WTC11 (cell line): Measurements from ENCODE around the gene MPHOSPH6. TPM values are rescaled to one million over a fixed set of nuclear protein-coding genes. Genes with fewer than 3 reads are reported as not detected.
"Not testable (repeated sequence)": the region's sequence is repeated elsewhere in the genome, so short reads cannot be mapped to it uniquely, and the experiment has no call there.

Source experiments
- ATAC-seq: fragments of 200-7000 bp; cut with Tn5 transposase; 2 replicates; pipeline ENCODE4 v1.10.0; 2021; ENCODE audit warnings: mild to moderate bottlenecking, moderate library complexity
- CTCF ChIA-PET: fragments of 300-600 bp; sonication (Branson Sonifier 250); formaldehyde crosslinking; loops from one replicate; lab custom pipeline; 2021; ENCODE audit warnings: antibody characterized with exemption; lab: Charles Lee
- POLR2A ChIA-PET: fragments of 350-600 bp; sonication (Branson Sonifier 250); formaldehyde crosslinking; loops from one replicate; lab custom pipeline; 2021; ENCODE audit warnings: antibody characterized with exemption; lab: Charles Lee
- DNase-seq: peaks from one replicate; pipeline ENCODE4 v3.0.0; 2021; ENCODE audit warnings: low spot score
- H3K27ac Mint-ChIP-seq: 2 replicates; pipeline ENCODE4 v1.8.0; 2021; ENCODE audit warnings: mixed read lengths
- H3K27me3 Mint-ChIP-seq: 2 replicates; pipeline ENCODE4 v1.8.0; 2021; ENCODE audit warnings: low read depth, mild to moderate bottlenecking, moderate library complexity, mixed read lengths
- H3K36me3 Mint-ChIP-seq: 2 replicates; pipeline ENCODE4 v1.8.0; 2021; ENCODE audit warnings: mixed read lengths
- H3K4me1 Mint-ChIP-seq: 2 replicates; pipeline ENCODE4 v1.8.0; 2022; ENCODE audit warnings: mixed read lengths
- H3K4me3 Mint-ChIP-seq: 2 replicates; pipeline ENCODE4 v1.8.0; 2021; ENCODE audit warnings: mild to moderate bottlenecking, moderate library complexity, mixed read lengths
- H3K9me3 Mint-ChIP-seq: 2 replicates; pipeline ENCODE4 v1.8.0; 2021; ENCODE audit warnings: mixed read lengths
- ATF2 ChIP-seq: sonication (generic); formaldehyde crosslinking; IDR thresholded peaks from 2 replicates; pipeline ENCODE4 v1.8.1; 2022; ENCODE audit warnings: low read depth, missing genetic modification reagents, borderline replicate concordance
- CTCF ChIP-seq: fragments of 200-600 bp; IDR thresholded peaks from 2 replicates; pipeline ENCODE4 v1.8.0; 2022; ENCODE audit warnings: antibody characterized with exemption
- IRF1 ChIP-seq: sonication (generic); formaldehyde crosslinking; IDR thresholded peaks from 2 replicates; pipeline ENCODE4 v1.8.0; 2023; ENCODE audit warnings: missing genetic modification reagents
- JAZF1 ChIP-seq: fragments of 250-450 bp; sonication (Bioruptor Pico); IDR thresholded peaks from 2 replicates; pipeline ENCODE4 v1.9.0; 2021; ENCODE audit warnings: moderate library complexity, mild to moderate bottlenecking, inconsistent platforms
- MYBL2 ChIP-seq: sonication (generic); formaldehyde crosslinking; IDR thresholded peaks from 2 replicates; pipeline ENCODE4 v1.8.1; 2023; ENCODE audit warnings: mild to moderate bottlenecking, moderate library complexity, missing genetic modification reagents
- TEAD1 ChIP-seq: sonication (generic); formaldehyde crosslinking; IDR thresholded peaks from 2 replicates; pipeline ENCODE4 v1.8.0; 2022; ENCODE audit warnings: mild to moderate bottlenecking, missing genetic modification reagents
- total RNA-seq: library from RNA; stranded (reverse); gene quantifications from 3 replicates; pipeline ENCODE4 v1.2.3, GENCODE V29; 2021
- TF ChIP-seq, protein P1 (sequence below): sonication (generic); formaldehyde crosslinking; IDR thresholded peaks from 2 replicates; pipeline ENCODE4 v1.8.1; 2022; ENCODE audit warnings: low read depth, mild to moderate bottlenecking, moderate library complexity, missing genetic modification reagents, borderline replicate concordance
- TF ChIP-seq, protein P2 (sequence below): fragments of 250-450 bp; sonication (Bioruptor Pico); IDR thresholded peaks from 2 replicates; pipeline ENCODE4 v2.1.2; 2022; ENCODE audit warnings: mild to moderate bottlenecking, moderate library complexity
- TF ChIP-seq, protein P3 (sequence below): sonication (generic); formaldehyde crosslinking; IDR thresholded peaks from 2 replicates; pipeline ENCODE4 v1.8.1; 2023; ENCODE audit warnings: mild to moderate bottlenecking, missing genetic modification reagents
- TF ChIP-seq, protein P4 (sequence below): sonication (generic); formaldehyde crosslinking; conservative IDR thresholded peaks from 2 replicates; pipeline ENCODE4 v1.8.1; 2023; ENCODE audit warnings: mild to moderate bottlenecking, low read depth, missing genetic modification reagents, moderate library complexity
- TF ChIP-seq, protein P5 (sequence below): fragments of 250-450 bp; sonication (Bioruptor Pico); IDR thresholded peaks from 2 replicates; pipeline ENCODE4 v1.8.0; 2021; ENCODE audit warnings: mild to moderate bottlenecking
- TF ChIP-seq, protein P6 (sequence below): sonication (generic); formaldehyde crosslinking; IDR thresholded peaks from 2 replicates; pipeline ENCODE4 v1.8.1; 2022; ENCODE audit warnings: missing genetic modification reagents, borderline replicate concordance

MPHOSPH6 gene
- total RNA-seq, 1 experiment from 2014 or later, result 30.8 TPM

DNA sequence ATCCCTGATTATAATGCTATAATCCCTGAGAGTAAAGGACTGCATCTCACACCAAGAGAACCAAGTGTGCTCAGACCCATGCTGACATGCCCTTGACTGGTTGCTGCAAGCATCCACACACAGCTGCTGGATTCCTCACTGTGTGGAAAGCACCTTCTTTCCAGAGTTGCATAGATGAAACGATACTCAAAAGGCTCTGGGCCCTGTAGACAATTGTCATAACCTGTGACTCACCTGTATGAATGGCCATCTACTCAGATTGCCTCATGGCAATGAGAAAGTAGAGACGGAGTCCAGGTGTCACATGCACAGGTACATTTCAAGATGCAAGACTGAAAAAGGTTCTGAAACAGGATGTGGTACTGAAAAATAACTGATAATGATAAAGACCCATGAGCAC lies 58.1 kb downstream of the MPHOSPH6 start (continued):
- TF ChIP-seq CTCF, result no peak
- TF ChIP-seq, protein P1, sequence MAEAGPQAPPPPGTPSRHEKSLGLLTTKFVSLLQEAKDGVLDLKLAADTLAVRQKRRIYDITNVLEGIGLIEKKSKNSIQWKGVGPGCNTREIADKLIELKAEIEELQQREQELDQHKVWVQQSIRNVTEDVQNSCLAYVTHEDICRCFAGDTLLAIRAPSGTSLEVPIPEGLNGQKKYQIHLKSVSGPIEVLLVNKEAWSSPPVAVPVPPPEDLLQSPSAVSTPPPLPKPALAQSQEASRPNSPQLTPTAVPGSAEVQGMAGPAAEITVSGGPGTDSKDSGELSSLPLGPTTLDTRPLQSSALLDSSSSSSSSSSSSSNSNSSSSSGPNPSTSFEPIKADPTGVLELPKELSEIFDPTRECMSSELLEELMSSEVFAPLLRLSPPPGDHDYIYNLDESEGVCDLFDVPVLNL (CRISPR knock-in tag), result no peak
- TF ChIP-seq TEAD1 (CRISPR knock-in tag), result no peak
- TF ChIP-seq MYBL2 (CRISPR knock-in tag), result no peak
- TF ChIP-seq, protein P2, sequence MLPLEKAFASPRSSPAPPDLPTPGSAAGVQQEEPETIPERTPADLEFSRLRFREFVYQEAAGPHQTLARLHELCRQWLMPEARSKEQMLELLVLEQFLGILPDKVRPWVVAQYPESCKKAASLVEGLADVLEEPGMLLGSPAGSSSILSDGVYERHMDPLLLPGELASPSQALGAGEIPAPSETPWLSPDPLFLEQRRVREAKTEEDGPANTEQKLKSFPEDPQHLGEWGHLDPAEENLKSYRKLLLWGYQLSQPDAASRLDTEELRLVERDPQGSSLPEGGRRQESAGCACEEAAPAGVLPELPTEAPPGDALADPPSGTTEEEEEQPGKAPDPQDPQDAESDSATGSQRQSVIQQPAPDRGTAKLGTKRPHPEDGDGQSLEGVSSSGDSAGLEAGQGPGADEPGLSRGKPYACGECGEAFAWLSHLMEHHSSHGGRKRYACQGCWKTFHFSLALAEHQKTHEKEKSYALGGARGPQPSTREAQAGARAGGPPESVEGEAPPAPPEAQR, result no peak
- TF ChIP-seq, protein P3, sequence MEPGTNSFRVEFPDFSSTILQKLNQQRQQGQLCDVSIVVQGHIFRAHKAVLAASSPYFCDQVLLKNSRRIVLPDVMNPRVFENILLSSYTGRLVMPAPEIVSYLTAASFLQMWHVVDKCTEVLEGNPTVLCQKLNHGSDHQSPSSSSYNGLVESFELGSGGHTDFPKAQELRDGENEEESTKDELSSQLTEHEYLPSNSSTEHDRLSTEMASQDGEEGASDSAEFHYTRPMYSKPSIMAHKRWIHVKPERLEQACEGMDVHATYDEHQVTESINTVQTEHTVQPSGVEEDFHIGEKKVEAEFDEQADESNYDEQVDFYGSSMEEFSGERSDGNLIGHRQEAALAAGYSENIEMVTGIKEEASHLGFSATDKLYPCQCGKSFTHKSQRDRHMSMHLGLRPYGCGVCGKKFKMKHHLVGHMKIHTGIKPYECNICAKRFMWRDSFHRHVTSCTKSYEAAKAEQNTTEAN (CRISPR knock-in tag), result no peak
- TF ChIP-seq, protein P4, sequence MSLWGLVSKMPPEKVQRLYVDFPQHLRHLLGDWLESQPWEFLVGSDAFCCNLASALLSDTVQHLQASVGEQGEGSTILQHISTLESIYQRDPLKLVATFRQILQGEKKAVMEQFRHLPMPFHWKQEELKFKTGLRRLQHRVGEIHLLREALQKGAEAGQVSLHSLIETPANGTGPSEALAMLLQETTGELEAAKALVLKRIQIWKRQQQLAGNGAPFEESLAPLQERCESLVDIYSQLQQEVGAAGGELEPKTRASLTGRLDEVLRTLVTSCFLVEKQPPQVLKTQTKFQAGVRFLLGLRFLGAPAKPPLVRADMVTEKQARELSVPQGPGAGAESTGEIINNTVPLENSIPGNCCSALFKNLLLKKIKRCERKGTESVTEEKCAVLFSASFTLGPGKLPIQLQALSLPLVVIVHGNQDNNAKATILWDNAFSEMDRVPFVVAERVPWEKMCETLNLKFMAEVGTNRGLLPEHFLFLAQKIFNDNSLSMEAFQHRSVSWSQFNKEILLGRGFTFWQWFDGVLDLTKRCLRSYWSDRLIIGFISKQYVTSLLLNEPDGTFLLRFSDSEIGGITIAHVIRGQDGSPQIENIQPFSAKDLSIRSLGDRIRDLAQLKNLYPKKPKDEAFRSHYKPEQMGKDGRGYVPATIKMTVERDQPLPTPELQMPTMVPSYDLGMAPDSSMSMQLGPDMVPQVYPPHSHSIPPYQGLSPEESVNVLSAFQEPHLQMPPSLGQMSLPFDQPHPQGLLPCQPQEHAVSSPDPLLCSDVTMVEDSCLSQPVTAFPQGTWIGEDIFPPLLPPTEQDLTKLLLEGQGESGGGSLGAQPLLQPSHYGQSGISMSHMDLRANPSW (CRISPR knock-in tag), result no peak
- TF ChIP-seq, protein P5, sequence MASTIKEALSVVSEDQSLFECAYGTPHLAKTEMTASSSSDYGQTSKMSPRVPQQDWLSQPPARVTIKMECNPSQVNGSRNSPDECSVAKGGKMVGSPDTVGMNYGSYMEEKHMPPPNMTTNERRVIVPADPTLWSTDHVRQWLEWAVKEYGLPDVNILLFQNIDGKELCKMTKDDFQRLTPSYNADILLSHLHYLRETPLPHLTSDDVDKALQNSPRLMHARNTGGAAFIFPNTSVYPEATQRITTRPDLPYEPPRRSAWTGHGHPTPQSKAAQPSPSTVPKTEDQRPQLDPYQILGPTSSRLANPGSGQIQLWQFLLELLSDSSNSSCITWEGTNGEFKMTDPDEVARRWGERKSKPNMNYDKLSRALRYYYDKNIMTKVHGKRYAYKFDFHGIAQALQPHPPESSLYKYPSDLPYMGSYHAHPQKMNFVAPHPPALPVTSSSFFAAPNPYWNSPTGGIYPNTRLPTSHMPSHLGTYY, result no peak
- TF ChIP-seq IRF1 (CRISPR knock-in tag), result no peak
- TF ChIP-seq, protein P6, sequence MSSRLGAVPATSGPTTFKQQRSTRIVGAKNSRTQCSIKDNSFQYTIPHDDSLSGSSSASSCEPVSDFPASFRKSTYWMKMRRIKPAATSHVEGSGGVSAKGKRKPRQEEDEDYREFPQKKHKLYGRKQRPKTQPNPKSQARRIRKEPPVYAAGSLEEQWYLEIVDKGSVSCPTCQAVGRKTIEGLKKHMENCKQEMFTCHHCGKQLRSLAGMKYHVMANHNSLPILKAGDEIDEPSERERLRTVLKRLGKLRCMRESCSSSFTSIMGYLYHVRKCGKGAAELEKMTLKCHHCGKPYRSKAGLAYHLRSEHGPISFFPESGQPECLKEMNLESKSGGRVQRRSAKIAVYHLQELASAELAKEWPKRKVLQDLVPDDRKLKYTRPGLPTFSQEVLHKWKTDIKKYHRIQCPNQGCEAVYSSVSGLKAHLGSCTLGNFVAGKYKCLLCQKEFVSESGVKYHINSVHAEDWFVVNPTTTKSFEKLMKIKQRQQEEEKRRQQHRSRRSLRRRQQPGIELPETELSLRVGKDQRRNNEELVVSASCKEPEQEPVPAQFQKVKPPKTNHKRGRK (CRISPR knock-in tag), result no peak
- no peak for TF ChIP-seq JAZF1
- no peak for TF ChIP-seq ATF2 (CRISPR knock-in tag)

DNA sequence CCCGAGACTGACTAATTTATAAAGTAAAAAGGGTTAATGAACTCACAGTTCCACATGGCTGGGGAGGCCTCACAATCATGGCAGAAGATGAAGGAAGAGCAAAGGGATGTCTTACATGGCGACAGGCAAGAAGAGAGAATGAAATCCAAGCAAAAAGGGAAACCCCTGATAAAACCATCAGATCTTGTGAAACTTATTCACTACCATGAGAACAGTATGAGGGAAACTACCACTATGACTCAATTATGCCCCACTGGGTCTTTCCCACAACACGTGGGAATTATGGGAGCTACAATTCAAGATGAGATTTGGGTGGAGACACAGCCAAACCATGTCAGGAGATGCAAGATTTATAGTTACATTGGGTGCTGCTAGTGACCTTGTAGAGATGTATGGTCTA lies 60.8 kb downstream of the MPHOSPH6 start:
- H3K4me1 Mint-ChIP-seq, CTCF ChIA-PET, H3K4me3 Mint-ChIP-seq, H3K27ac Mint-ChIP-seq, H3K9me3 Mint-ChIP-seq, DNase-seq, H3K27me3 Mint-ChIP-seq, H3K36me3 Mint-ChIP-seq, POLR2A ChIA-PET, ATAC-seq: not testable (repeated sequence)
